DND-41 (cell line): Measurements from ENCODE around the gene HIP1.

Experiments
- ATAC-seq: fragments of 200-7000 bp; cut with Tn5 transposase; 3 replicates; pipeline ENCODE4 v1.9.1; 2021; ENCODE audit warnings: low read depth; ENCODE audit not compliant: insufficient read depth
- DNase-seq: peaks from one replicate; pipeline ENCODE4 v3.0.0-alpha.2; 2020
- H2AFZ ChIP-seq: 2 replicates; pipeline ENCODE4 v1.6.0; 2012; ENCODE audit warnings: low read depth, low read length
- H3K27ac ChIP-seq: 2 replicates; pipeline ENCODE4 v1.5.1; 2012; ENCODE audit warnings: low read length, inconsistent platforms
- H3K27me3 ChIP-seq: fragments of 200-600 bp; sonication (generic); 2 replicates; pipeline ENCODE4 v1.6.0; 2012; ENCODE audit warnings: low read length, mild to moderate bottlenecking, inconsistent platforms; ENCODE audit not compliant: insufficient read depth, poor library complexity
- H3K36me3 ChIP-seq: 2 replicates; pipeline ENCODE4 v1.5.1; 2012; ENCODE audit warnings: low read length, inconsistent platforms; ENCODE audit not compliant: insufficient read depth
- H3K4me1 ChIP-seq: 2 replicates; pipeline ENCODE4 v1.5.1; 2012; ENCODE audit warnings: mild to moderate bottlenecking, low read length; ENCODE audit not compliant: insufficient read depth
- H3K4me2 ChIP-seq: 2 replicates; pipeline ENCODE4 v1.6.0; 2012; ENCODE audit warnings: mild to moderate bottlenecking, moderate library complexity, low read length, inconsistent platforms; ENCODE audit not compliant: insufficient read depth
- H3K4me3 ChIP-seq, 2 experiments: fragments of 200-600 bp in 1 of 2; shearing (Covaris generic) in 1 of 2; 2 replicates each; pipeline ENCODE4 v1.5.1; 2012 to 2016; ENCODE audit warnings: inconsistent platforms in 2 of 2, low read length in 2 of 2, mild to moderate bottlenecking in 2 of 2, low read depth in 1 of 2, moderate library complexity in 1 of 2
- H3K79me2 ChIP-seq: 2 replicates; pipeline ENCODE4 v1.6.0; 2012; ENCODE audit warnings: low read length, inconsistent platforms; ENCODE audit not compliant: insufficient read depth
- H3K9ac ChIP-seq: 2 replicates; pipeline ENCODE4 v1.6.0; 2012; ENCODE audit warnings: low read depth, mild to moderate bottlenecking, inconsistent platforms, low read length, moderate library complexity
- H3K9me3 ChIP-seq: 2 replicates; pipeline ENCODE4 v1.5.1; 2012; ENCODE audit warnings: low read length, moderate library complexity, mild to moderate bottlenecking, inconsistent platforms; ENCODE audit not compliant: insufficient read depth, severe bottlenecking
- H4K20me1 ChIP-seq: 2 replicates; pipeline ENCODE4 v1.6.0; 2012; ENCODE audit warnings: low read length; ENCODE audit not compliant: insufficient read depth
- CTCF ChIP-seq: IDR thresholded peaks from 2 replicates; pipeline ENCODE4 v1.5.1; 2012; ENCODE audit warnings: borderline replicate concordance, low read length, moderate library complexity, mild to moderate bottlenecking; ENCODE audit not compliant: poor library complexity, severe bottlenecking; ENCODE audit errors: extremely low read depth
- EZH2 ChIP-seq: IDR thresholded peaks from 3 replicates; pipeline ENCODE4 v1.6.1; 2012; ENCODE audit warnings: borderline replicate concordance, low read depth, mild to moderate bottlenecking, moderate library complexity, low read length, inconsistent platforms; ENCODE audit not compliant: severe bottlenecking

Gene HIP1

GRCh38 chr7:75639071-75639885 lies 99.5 kb downstream of the HIP1 start:
- DNase-seq (peak; percentile 49), ATAC-seq (peak; percentile 32; the same call in 2 of the 3 replicates)
- Histone ChIP-seq H3K4me1 (peaks cover 11% of the 10 kb centered on the region), H3K9me3 (no peaks in the 10 kb centered on the region), H3K9ac (peak overlapping the region; percentile 54), H3K27ac (no peak overlapping the region), H3K4me2 (peak overlapping the region; percentile 94), H3K79me2 (no peaks in the 10 kb centered on the region), H3K4me3 (peak overlapping the region; percentile 24 to 64; a peak in 3 of 4 replicates), H4K20me1 (peaks cover 3% of the 10 kb centered on the region; the same call in 1 of the 2 replicates), H3K27me3 (peaks cover 16% of the 10 kb centered on the region), H3K36me3 (no peaks in the 10 kb centered on the region), H2AFZ (peak overlapping the region; percentile 74)
- peak; percentile 74 for TF ChIP-seq EZH2
- no peak for TF ChIP-seq CTCF

DNA sequence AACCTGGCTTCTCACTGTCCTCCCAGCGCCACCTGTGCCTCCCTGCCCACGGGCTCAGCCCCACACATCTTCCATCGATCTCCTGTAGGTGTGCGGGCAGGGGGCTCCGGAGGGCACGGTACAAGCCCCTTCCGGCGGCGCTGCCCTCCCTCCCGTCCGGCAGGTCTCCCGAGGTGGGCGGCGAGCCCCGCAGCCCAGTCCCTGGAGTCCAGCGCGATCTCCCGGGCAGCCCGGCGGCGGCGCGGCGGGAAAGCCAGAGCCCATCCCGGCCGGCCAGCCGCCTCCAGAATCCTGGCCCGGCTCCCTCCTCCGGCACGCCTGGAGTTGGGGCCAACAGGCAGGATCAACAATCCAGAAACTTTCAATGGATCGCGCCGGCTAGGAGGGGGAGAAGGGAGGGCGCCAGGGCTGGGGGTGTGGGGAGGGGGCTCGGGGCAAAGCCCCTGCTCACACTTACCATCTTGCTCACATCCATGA lies 100.1 kb downstream of the HIP1 start:
- Histone ChIP-seq H2AFZ (no peak overlapping the region), H3K9me3 (no peaks in the 10 kb centered on the region), H3K4me2 (peak overlapping the region; percentile 94), H3K79me2 (no peaks in the 10 kb centered on the region), H3K4me1 (peaks cover 11% of the 10 kb centered on the region), H3K27ac (no peak overlapping the region), H3K4me3 (peak overlapping the region in 1 of 2 experiments; percentile 27; a peak in 1 of 4 replicates), H4K20me1 (peaks cover 3% of the 10 kb centered on the region; the same call in 1 of the 2 replicates), H3K27me3 (peaks cover 16% of the 10 kb centered on the region), H3K36me3 (no peaks in the 10 kb centered on the region), H3K9ac (peak overlapping the region; percentile 54; the same call in 1 of the 2 replicates)
- TF ChIP-seq CTCF (no peak), EZH2 (no peak)
- no peak for DNase-seq
- no peak for ATAC-seq

GRCh38 chr7:75637854-75638593 lies 100.7 kb downstream of the HIP1 start:
- TF ChIP-seq CTCF (no peak), EZH2 (no peak)
- H3K79me2 ChIP-seq = no peaks in the 10 kb centered on the region
- no peaks in the 10 kb centered on the region for H3K9me3 ChIP-seq
- H2AFZ ChIP-seq = no peak overlapping the region
- H3K4me3 ChIP-seq = no peak overlapping the region
- peak overlapping the region; percentile 94; the same call in 1 of the 2 replicates for H3K4me2 ChIP-seq
- H3K9ac ChIP-seq = no peak overlapping the region
- no peak for ATAC-seq
- H4K20me1 ChIP-seq = peaks cover 3% of the 10 kb centered on the region; the same call in 1 of the 2 replicates
- peaks cover 11% of the 10 kb centered on the region for H3K4me1 ChIP-seq
- H3K27ac ChIP-seq = no peak overlapping the region
- H3K27me3 ChIP-seq = peaks cover 16% of the 10 kb centered on the region
- H3K36me3 ChIP-seq = no peaks in the 10 kb centered on the region
- no peak for DNase-seq
